Measurements from ENCODE around the gene GRM8. TPM values are rescaled to one million over a fixed set of nuclear protein-coding genes. Genes with fewer than 3 reads are reported as not detected.

Gene GRM8
- total and polyA plus RNA-seq, 9 of the 15 experiments (the other 6 are each of a cell fraction or from before 2014, with no cell fraction given): 0.13 TPM; not detected in 7

- no peak for FAIRE-seq
- no peak overlapping the region for H3K4me2 ChIP-seq (ENCODE audit: insufficient read depth, low read length)
- H3K4me3 ChIP-seq: no peak overlapping the region
- H3K4me1 ChIP-seq (replicated peaks in 1 of 2; ENCODE audit: control insufficient read depth in 2 of 2, insufficient read depth in 2 of 2, low read length in 2 of 2): no peaks in the 10 kb centered on the region
- H3K9ac ChIP-seq (ENCODE audit: insufficient read depth in 1 of 2, low read depth in 2 of 2, low read length in 2 of 2): no peak overlapping the region
- no TSS peak for BruUV-seq (replicated peaks)
- WGBS (ENCODE audit: insufficient coverage, low coverage, missing lambda C conversion rate): 3% methylated on average over 4 of the region's 18 CpGs
- in situ Hi-C loops (cut with MboI): no loop called here
- intact Hi-C loops (cut with micrococcal nuclease): no loop called here
- POLR2A ChIA-PET: no interaction called here
- no peaks in the 10 kb centered on the region for H4K20me1 ChIP-seq (replicated peaks; ENCODE audit: control insufficient read depth, insufficient read depth, low read length)
- H3K9me1 ChIP-seq (ENCODE audit: control insufficient read depth, insufficient read depth, low read length): no peaks in the 10 kb centered on the region
- H3K79me2 ChIP-seq (ENCODE audit: control insufficient read depth, insufficient read depth, low read length): no peaks in the 10 kb centered on the region
- CTCF ChIA-PET (ENCODE audit: low intra/inter-chr PET ratio): no interaction called here
- ATAC-seq: no peak
- H3K27ac ChIP-seq (ENCODE audit: extremely low read depth, low read depth, low read length): no peak overlapping the region
- TF ChIP-seq MCM7 (IDR thresholded peaks at IDR 0.05): no peak
- no peak for TF ChIP-seq ARID3A (IDR thresholded peaks at IDR 0.05; ENCODE audit: borderline replicate concordance, low read depth, low read length)
- TF ChIP-seq BDP1 (IDR thresholded peaks at IDR 0.05; ENCODE audit: insufficient read depth, insufficient read length): no peak
- no peak for TF ChIP-seq L3MBTL2 (IDR thresholded peaks at IDR 0.05)
- TF ChIP-seq STAT5B (CRISPR knock-in tag; IDR thresholded peaks at IDR 0.05): no peak
- no peak for TF ChIP-seq IRF9 (tag; IDR thresholded peaks at IDR 0.05)
- no peak for TF ChIP-seq NCOA6 (IDR thresholded peaks at IDR 0.05)
- no peaks in the 10 kb centered on the region for H3K27me3 ChIP-seq (ENCODE audit: control insufficient read depth in 2 of 2, insufficient read depth in 2 of 2, low read length in 2 of 2)
- no peaks in the 10 kb centered on the region for H3K36me3 ChIP-seq (ENCODE audit: control insufficient read depth, insufficient read depth, low read length)
- no peak overlapping the region for H2AFZ ChIP-seq (ENCODE audit: low read depth, low read length)
- H3K9me3 ChIP-seq (replicated peaks; ENCODE audit: control insufficient read depth, insufficient read depth, low read depth, low read length): no peaks in the 10 kb centered on the region
- no peak for DNase-seq (ENCODE audit: extremely low read depth in 1 of 4, low spot score in 3 of 4)
Measured at GRCh38 chr7:127091620-127092019, 161.1 kb downstream of the GRM8 start.

Data from K562 (cell line).